Measurements from ENCODE around the gene CNTF.
"Not testable (repeated sequence)": the region's sequence is repeated elsewhere in the genome, so short reads cannot be mapped to it uniquely, and the experiment has no call there.

The CNTF gene, protein sequence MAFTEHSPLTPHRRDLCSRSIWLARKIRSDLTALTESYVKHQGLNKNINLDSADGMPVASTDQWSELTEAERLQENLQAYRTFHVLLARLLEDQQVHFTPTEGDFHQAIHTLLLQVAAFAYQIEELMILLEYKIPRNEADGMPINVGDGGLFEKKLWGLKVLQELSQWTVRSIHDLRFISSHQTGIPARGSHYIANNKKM

DNA sequence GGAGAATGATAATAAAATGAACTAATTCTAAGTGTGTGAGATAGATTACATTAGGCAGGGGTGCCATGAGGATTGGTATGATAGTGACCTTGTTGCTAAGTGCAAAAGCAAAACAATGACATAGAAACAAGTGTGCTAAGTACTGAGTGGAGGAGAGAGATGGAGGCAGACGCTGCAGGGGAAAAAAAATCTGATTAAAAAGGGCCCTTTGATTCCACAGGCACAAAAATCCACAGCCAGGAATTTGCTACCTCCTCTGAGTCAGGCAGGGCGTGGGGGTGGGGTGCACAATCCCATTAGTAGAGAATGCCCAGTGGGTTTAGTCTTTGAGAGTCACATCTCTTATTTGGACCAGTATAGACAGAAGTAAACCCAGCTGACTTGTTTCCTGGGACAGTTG, at the start of gene CNTF:
Gene CNTF, plus strand, starts transcription at position 322 of the 400 bp plus-strand sequence. CDS start 88 bp downstream, outside the sequence.
- DNase-seq = no peak

- DNase-seq = not testable (repeated sequence)
Observed at GRCh38 chr11:58572906-58573305, 49.6 kb upstream of the CNTF start.

DNA sequence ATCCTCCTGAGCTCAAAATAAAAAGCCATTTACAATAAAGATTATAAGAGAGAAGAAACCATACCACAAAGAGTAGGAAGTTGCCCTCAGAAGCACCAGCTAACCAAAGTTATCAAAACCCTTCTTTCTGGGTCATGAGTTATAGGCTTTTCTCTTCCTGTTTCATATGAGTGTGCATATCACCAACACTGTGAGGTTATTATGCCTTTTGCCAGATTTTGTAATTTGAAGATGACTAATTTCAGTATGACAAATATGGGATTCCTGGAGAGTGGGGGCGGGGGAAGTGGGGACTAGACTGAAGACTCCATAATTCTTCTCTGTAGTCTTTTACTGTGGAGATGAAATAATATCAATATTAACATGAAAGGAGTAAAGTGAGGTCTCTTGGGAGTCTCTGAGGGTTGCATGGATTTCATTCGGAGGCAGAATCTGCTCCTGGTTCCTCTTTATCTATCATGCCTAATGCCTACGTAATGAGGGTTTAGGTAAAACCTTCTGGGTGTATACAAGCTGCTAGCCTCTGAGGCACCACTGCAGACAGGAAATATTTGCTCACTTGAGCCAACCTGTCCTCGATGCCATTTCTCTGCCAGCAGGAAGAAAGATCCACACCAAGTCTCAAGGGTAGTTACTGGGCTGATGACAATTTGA, 48.9 kb upstream of the CNTF start:
- no peak for DNase-seq

- no peak for DNase-seq
Observed at GRCh38 chr11:58574881-58575280, 47.6 kb upstream of the CNTF start.

GRCh38 chr11:58575377-58576020, 47.0 kb upstream of the CNTF start, which contains the start of gene LPXN:
Gene LPXN (minus strand): TSS chr11:58575856. CDS start chr11:58575772, 84 bp downstream.
- no peak for DNase-seq

- no peak for DNase-seq
Observed at GRCh38 chr11:58576887-58577471, 45.5 kb upstream of the CNTF start.

GRCh38 chr11:58577555-58578135, 44.8 kb upstream of the CNTF start:
- DNase-seq = peak in 1 of 2 experiments; percentile 71

- peak; percentile 97 to 100 for DNase-seq
Observed at GRCh38 chr11:58578136-58578634, 44.3 kb upstream of the CNTF start.

DNA sequence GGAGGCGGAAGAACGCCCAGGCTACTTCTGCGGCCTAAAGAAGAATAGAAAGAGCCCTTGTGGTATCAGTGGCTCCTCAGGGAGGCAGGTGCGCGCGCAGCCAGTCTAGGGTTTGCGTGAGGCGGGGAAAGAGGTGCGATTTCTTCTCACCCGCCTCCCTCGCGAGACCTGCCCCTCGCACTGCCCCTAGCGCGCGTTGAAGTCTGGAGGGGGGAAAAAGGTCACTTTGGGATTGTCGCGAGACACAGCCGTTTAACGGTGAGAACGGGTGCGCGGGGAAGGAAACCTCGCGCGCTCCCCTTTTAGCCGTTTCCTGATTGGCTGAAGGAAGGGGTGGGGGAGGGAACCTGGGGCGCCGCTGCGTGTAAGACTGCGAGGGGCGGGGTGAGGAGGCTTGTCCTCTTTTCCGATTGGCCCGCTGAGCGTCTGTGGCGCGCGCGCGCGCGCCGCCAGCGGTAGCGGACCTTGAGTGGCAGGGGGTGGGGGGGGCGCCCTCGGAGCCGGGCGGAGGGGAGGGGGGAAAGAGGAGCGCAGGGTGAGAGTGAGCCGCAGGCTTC, 43.8 kb upstream of the CNTF start, which contains the start of gene ZFP91:
Gene ZFP91, plus strand, starts transcription at position 429 of the 557 bp plus-strand sequence. CDS start 219 bp downstream, outside the sequence.
- peak; percentile 99 to 100 for DNase-seq

- DNase-seq = peak; percentile 91 to 97
Observed at GRCh38 chr11:58579192-58580129, 43.0 kb upstream of the CNTF start.

- no peak for DNase-seq
Observed at GRCh38 chr11:58580311-58580710, 42.2 kb upstream of the CNTF start.

DNA sequence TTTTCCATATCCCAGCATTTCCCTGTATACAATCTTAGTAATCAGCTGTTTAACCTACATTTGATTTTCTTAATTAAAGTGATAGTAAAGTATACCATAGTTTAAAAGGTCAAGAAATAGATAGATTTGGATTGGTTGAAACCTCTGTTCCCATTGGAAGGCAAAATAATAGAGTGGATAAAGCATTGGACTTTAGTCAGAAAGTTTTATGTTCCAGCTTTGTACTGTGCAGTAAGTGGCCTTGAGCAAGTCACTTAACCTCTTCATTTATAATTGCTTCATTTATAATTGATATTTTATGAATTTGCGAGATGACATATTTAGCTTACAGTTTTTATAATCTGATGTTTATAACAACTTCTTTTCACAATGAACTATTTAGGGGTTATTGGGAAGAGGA, 40.0 kb upstream of the CNTF start:
- no peak for DNase-seq

- no peak for DNase-seq
Observed at GRCh38 chr11:58586998-58587397, 35.5 kb upstream of the CNTF start.

DNA sequence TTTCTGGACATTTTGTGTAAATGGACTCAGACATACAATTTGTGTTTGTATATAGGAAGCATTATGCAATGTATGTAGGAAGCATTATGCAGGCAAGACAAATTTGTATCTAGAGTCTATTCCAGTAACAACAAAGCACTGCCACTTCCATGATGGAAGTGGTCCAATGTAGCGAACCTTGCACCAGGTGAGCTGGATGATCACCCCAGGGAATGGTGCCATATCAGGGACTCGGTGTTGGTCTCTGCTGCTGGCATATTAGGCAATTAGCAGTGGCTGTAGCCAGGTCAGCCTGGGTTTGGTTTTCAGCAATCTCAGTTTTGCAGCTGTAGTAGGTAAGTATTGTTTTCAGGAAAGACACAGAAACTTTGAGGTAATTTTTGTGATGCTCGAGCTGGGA, 30.8 kb upstream of the CNTF start:
- DNase-seq = no peak

DNA sequence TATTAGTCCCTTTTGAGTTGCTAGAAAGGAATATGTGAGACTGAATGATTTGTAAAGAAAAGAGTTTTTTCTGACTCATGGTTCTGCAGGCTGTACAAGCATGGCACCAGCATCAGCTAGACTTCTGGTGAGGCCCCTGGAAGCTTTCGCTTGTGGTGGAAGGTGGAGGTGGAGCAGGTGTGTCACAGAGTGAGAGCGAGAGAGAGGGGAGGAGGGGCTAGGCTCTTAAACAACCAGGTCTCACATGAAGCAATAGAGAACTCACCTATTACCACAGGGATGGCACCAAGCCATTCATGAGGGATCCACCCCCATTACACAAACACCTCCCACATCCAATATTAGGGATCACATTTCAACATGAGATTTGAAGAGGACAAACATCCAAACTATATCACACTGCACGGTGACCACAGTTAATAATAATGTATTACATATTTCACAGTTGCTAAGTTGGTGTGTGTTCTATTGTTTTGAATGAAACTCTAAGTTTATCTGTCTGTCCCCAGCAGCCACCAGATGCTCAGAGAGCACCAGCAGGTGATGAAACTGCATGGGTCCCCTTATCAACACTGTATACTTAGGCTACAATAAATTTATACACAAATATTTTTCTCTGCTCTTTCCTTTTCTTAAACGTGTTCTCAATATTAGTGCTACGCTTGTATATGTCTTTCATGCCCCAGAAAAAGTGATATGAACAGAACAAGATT, 29.5 kb upstream of the CNTF start:
- DNase-seq = no peak

DNA sequence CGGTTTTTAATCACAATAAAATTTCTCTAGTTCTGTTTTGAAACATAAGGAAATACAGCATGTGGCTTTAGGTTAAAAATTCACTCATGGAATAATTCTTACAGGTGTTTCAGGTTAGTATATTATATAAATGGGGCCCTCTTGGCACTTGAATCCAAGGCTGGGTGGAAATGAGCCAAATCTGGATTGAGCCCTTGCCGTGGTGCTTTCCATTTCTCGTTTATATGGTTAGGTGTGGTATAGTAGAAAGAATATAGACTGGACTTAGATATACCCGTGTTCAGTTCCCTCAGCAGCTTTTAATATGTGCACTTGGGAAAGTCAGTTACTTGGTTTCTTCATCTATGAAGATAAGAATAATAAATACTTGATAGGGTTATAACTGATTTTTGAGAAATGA, 27.6 kb upstream of the CNTF start:
- no peak for DNase-seq

- DNase-seq = no peak
Observed at GRCh38 chr11:58596621-58597020, 25.8 kb upstream of the CNTF start.

DNA sequence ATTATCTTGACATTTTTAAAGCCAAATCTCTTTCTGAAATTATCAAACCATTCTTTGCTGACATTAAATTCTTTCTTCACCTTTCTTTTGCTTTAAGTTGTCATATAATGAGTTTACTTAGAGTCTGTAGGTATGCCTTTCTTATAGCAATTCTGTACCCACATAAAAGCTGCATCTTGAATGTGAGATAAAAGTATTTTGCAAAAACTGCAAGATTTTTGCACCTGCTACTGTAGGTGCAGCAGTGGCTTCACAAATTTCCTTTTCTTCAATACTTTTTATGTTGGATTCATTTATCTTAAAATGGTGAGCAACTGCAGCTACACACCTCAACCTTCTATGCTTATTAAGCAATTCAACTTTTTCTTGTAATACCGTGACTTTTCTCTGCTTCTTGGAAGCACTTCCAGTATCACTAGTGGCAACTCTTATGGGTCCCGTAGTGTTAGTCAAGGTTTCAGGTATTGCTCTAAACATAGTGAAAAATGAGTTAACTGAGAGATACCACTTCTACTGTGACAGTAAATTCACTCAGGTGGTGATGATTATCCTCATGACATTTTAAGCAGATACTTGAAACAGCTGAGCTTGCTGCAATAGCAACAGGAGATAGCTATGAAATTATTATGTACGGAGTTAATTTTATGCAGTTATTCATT, 24.9 kb upstream of the CNTF start:
- no peak for DNase-seq

- no peak for DNase-seq
Observed at GRCh38 chr11:58600510-58600909, 22.0 kb upstream of the CNTF start.
